Iris pigment epithelial cell (primary cell): ENCODE data around the gene BPIFB3.

Source experiments
- DNase-seq: peaks from one replicate; pipeline ENCODE4 v3.0.0-alpha.2; 2011; ENCODE audit warnings: low read depth

BPIFB3 gene

GRCh38 chr20:33062105-33062824, 8.6 kb downstream of the BPIFB3 start:
- DNase-seq: no peak

- DNase-seq: no peak
Observed at GRCh38 chr20:33062825-33063149, 9.1 kb downstream of the BPIFB3 start.

GRCh38 chr20:33063271-33063670, 9.6 kb downstream of the BPIFB3 start:
- no peak for DNase-seq

- DNase-seq: no peak
Observed at GRCh38 chr20:33064572-33065287, 11.0 kb downstream of the BPIFB3 start.

- DNase-seq: no peak
Observed at GRCh38 chr20:33065785-33066184, 12.1 kb downstream of the BPIFB3 start.

- no peak for DNase-seq
Observed at GRCh38 chr20:33067806-33068205, 14.1 kb downstream of the BPIFB3 start.

- no peak for DNase-seq
Observed at GRCh38 chr20:33068251-33068939, 14.7 kb downstream of the BPIFB3 start.

- DNase-seq: no peak
Observed at GRCh38 chr20:33069673-33070072, 16.0 kb downstream of the BPIFB3 start.

- no peak for DNase-seq
Observed at GRCh38 chr20:33070111-33071053, 16.7 kb downstream of the BPIFB3 start.

GRCh38 chr20:33071198-33071597, 17.5 kb downstream of the BPIFB3 start:
- no peak for DNase-seq

GRCh38 chr20:33072362-33072761, 18.7 kb downstream of the BPIFB3 start:
- DNase-seq: no peak

- DNase-seq: no peak
Observed at GRCh38 chr20:33072813-33073212, 19.1 kb downstream of the BPIFB3 start.

GRCh38 chr20:33074675-33075074, 21.0 kb downstream of the BPIFB3 start:
- no peak for DNase-seq

GRCh38 chr20:33075281-33075680, 21.6 kb downstream of the BPIFB3 start:
- no peak for DNase-seq

- no peak for DNase-seq
Observed at GRCh38 chr20:33076662-33077372, 23.1 kb downstream of the BPIFB3 start.

- peak; percentile 8 for DNase-seq
Observed at GRCh38 chr20:33079259-33079658, 25.6 kb downstream of the BPIFB3 start, which contains the start of gene BPIFB4. Gene BPIFB4, plus strand, starts transcription at chr20:33079643. Its CDS starts 1,884 bp downstream, at chr20:33081527.

GRCh38 chr20:33081411-33082154, 27.9 kb downstream of the BPIFB3 start:
- no peak for DNase-seq

- no peak for DNase-seq
Observed at GRCh38 chr20:33082546-33082945, 28.8 kb downstream of the BPIFB3 start.

- DNase-seq: no peak
Observed at GRCh38 chr20:33083544-33084340, 30.0 kb downstream of the BPIFB3 start.

- DNase-seq: no peak
Observed at GRCh38 chr20:33084722-33085121, 31.0 kb downstream of the BPIFB3 start.
